Neural progenitor cell (in vitro differentiated cells): ENCODE data around the gene CIROP. TPM values are rescaled to one million over a fixed set of nuclear protein-coding genes. Genes with fewer than 3 reads are reported as not detected.
A peak's percentile ranks its signal among the peaks of the same experiment; 100 is the strongest.

ENCODE experiments used
- DNase-seq: peaks from one replicate; pipeline ENCODE4 v3.0.0-alpha.2; 2016; ENCODE audit warnings: low spot score
- H2AFZ ChIP-seq: fragments of 200-600 bp; sonication (generic); replicated peaks from 2 replicates; pipeline ENCODE4 v1.6.1; 2016; ENCODE audit warnings: antibody characterized with exemption
- H3F3A ChIP-seq: fragments of 200-600 bp; sonication (generic); 2 replicates; pipeline ENCODE4 v1.6.1; 2016; ENCODE audit warnings: antibody characterized with exemption, low read depth
- H3K27ac ChIP-seq: fragments of 200-600 bp; sonication (generic); 2 replicates; pipeline ENCODE4 v1.5.1; 2016; ENCODE audit warnings: mild to moderate bottlenecking
- H3K27me3 ChIP-seq: fragments of 200-600 bp; sonication (generic); 2 replicates; pipeline ENCODE4 v1.6.1; 2016; ENCODE audit warnings: mild to moderate bottlenecking, moderate library complexity
- H3K36me3 ChIP-seq: fragments of 200-600 bp; sonication (generic); 2 replicates; pipeline ENCODE4 v1.5.1; 2016
- H3K4me1 ChIP-seq: fragments of 200-600 bp; sonication (generic); 2 replicates; pipeline ENCODE4 v1.6.1; 2016; ENCODE audit warnings: mixed run types
- H3K4me2 ChIP-seq: fragments of 200-600 bp; sonication (generic); 2 replicates; pipeline ENCODE4 v1.6.1; 2016
- H3K4me3 ChIP-seq: fragments of 200-600 bp; sonication (generic); 2 replicates; pipeline ENCODE4 v1.5.1; 2016
- H3K79me2 ChIP-seq: fragments of 200-600 bp; sonication (generic); 2 replicates; pipeline ENCODE4 v1.6.1; 2016; ENCODE audit warnings: low read depth
- H3K9ac ChIP-seq: fragments of 200-600 bp; sonication (generic); 2 replicates; pipeline ENCODE4 v1.6.1; 2016
- H3K9me3 ChIP-seq: fragments of 200-600 bp; sonication (generic); 2 replicates; pipeline ENCODE4 v1.5.1; 2016; ENCODE audit warnings: low read depth
- H4K20me1 ChIP-seq: fragments of 200-600 bp; sonication (generic); 2 replicates; pipeline ENCODE4 v1.6.1; 2016; ENCODE audit warnings: low read depth
- H3K27ac Mint-ChIP-seq: 3 replicates; pipeline ENCODE4 v1.8.0; 2021; ENCODE audit warnings: mixed read lengths
- H3K27me3 Mint-ChIP-seq: 2 replicates; pipeline ENCODE4 v1.8.0; 2022; ENCODE audit warnings: low read depth, mild to moderate bottlenecking, inconsistent platforms, moderate library complexity, mixed read lengths; ENCODE audit not compliant: insufficient read depth
- H3K36me3 Mint-ChIP-seq: 3 replicates; pipeline ENCODE4 v1.8.0; 2021; ENCODE audit warnings: mixed read lengths
- H3K4me1 Mint-ChIP-seq: 3 replicates; pipeline ENCODE4 v1.8.0; 2021; ENCODE audit warnings: mixed read lengths
- H3K4me3 Mint-ChIP-seq: 3 replicates; pipeline ENCODE4 v1.8.0; 2021; ENCODE audit warnings: mild to moderate bottlenecking, moderate library complexity, mixed read lengths
- H3K9me3 Mint-ChIP-seq: 3 replicates; pipeline ENCODE4 v1.8.0; 2020; ENCODE audit warnings: mixed read lengths
- CTCF ChIP-seq: fragments of 200-600 bp; sonication (generic); IDR thresholded peaks from 2 replicates; pipeline ENCODE4 v1.5.1; 2017; ENCODE audit warnings: antibody characterized with exemption, mild to moderate bottlenecking
- EZH2 ChIP-seq: fragments of 200-600 bp; sonication (generic); IDR thresholded peaks from 2 replicates; pipeline ENCODE4 v1.6.1; 2017; ENCODE audit warnings: antibody characterized with exemption, mild to moderate bottlenecking, moderate library complexity
- EZH2phosphoT487 ChIP-seq: fragments of 200-600 bp; sonication (generic); IDR thresholded peaks from 2 replicates; pipeline ENCODE4 v1.6.1; 2017; ENCODE audit warnings: antibody characterized with exemption
- total RNA-seq: library from RNA; depleted of rRNA; stranded (reverse); fragments of >200 nt; gene quantifications from 2 replicates; pipeline ENCODE4 v1.2.3, GENCODE V29; 2015; ENCODE audit warnings: low replicate concordance

The CIROP gene
- total RNA-seq, 1 donor from 2014 or later = 0.06 TPM

- H3K27ac ChIP-seq = no peak overlapping the region
- peaks cover 19% of the 10 kb centered on the region for H3K4me1 ChIP-seq
- no peaks in the 10 kb centered on the region for H3K36me3 Mint-ChIP-seq
- DNase-seq = no peak
- peaks cover 19% of the 10 kb centered on the region for H3K4me1 Mint-ChIP-seq
- no peaks in the 10 kb centered on the region for H3K36me3 ChIP-seq
- no peak overlapping the region for H3K4me2 ChIP-seq
- peaks cover 4% of the 10 kb centered on the region for H3K27me3 Mint-ChIP-seq
- peaks cover 1% of the 10 kb centered on the region for H3F3A ChIP-seq
- no peaks in the 10 kb centered on the region for H3K79me2 ChIP-seq
- no peak overlapping the region for H3K4me3 Mint-ChIP-seq
- no peaks in the 10 kb centered on the region for H3K9me3 ChIP-seq
- no peak overlapping the region for H3K27ac Mint-ChIP-seq
- no peak overlapping the region for H3K4me3 ChIP-seq
- no peaks in the 10 kb centered on the region for H4K20me1 ChIP-seq
- H3K27me3 ChIP-seq = peaks cover 12% of the 10 kb centered on the region
- TF ChIP-seq EZH2phosphoT487 (no peak), EZH2 (no peak), CTCF (no peak)
- no peaks in the 10 kb centered on the region for H3K9me3 Mint-ChIP-seq
- H2AFZ ChIP-seq = no peak overlapping the region
- H3K9ac ChIP-seq = no peak overlapping the region
Observed at GRCh38 chr14:23114669-23115038, 9.9 kb upstream of the CIROP start.

- Histone ChIP-seq H3K9me3 (no peaks in the 10 kb centered on the region), H3K4me3 (no peak overlapping the region), H3K27me3 (peaks cover 12% of the 10 kb centered on the region), H4K20me1 (no peaks in the 10 kb centered on the region), H3K9ac (no peak overlapping the region), H3K27ac (no peak overlapping the region), H3K79me2 (no peaks in the 10 kb centered on the region), H3K4me1 (peaks cover 16% of the 10 kb centered on the region), H3F3A (no peaks in the 10 kb centered on the region), H3K4me2 (peak overlapping the region; percentile 35), H2AFZ (peak overlapping the region; percentile 19), H3K36me3 (no peaks in the 10 kb centered on the region)
- no peak overlapping the region for H3K27ac Mint-ChIP-seq
- no peaks in the 10 kb centered on the region for H3K36me3 Mint-ChIP-seq
- no peak for TF ChIP-seq CTCF
- TF ChIP-seq EZH2 = no peak
- no peak for TF ChIP-seq EZH2phosphoT487
- no peak overlapping the region for H3K4me3 Mint-ChIP-seq
- H3K4me1 Mint-ChIP-seq = peaks cover 16% of the 10 kb centered on the region
- no peaks in the 10 kb centered on the region for H3K9me3 Mint-ChIP-seq
- DNase-seq = no peak
- H3K27me3 Mint-ChIP-seq = peaks cover 4% of the 10 kb centered on the region
Observed at GRCh38 chr14:23114120-23114458, 9.3 kb upstream of the CIROP start.

GRCh38 chr14:23113431-23114119, 8.8 kb upstream of the CIROP start:
- H3K36me3 ChIP-seq = no peaks in the 10 kb centered on the region
- H3K4me3 Mint-ChIP-seq = no peak overlapping the region
- peak overlapping the region; percentile 19 for H2AFZ ChIP-seq
- peaks cover 16% of the 10 kb centered on the region for H3K4me1 Mint-ChIP-seq
- no peak overlapping the region for H3K27ac Mint-ChIP-seq
- no peaks in the 10 kb centered on the region for H3K9me3 ChIP-seq
- peak; percentile 17 for DNase-seq
- H3K27me3 Mint-ChIP-seq = peaks cover 4% of the 10 kb centered on the region
- H3K4me1 ChIP-seq = peaks cover 16% of the 10 kb centered on the region
- H3F3A ChIP-seq = no peaks in the 10 kb centered on the region
- H3K9me3 Mint-ChIP-seq = peaks cover 3% of the 10 kb centered on the region
- H3K27ac ChIP-seq = no peak overlapping the region
- H3K9ac ChIP-seq = no peak overlapping the region
- peak overlapping the region; percentile 35 for H3K4me2 ChIP-seq
- no peak overlapping the region for H3K4me3 ChIP-seq
- TF ChIP-seq EZH2 (no peak), EZH2phosphoT487 (no peak), CTCF (no peak)
- no peaks in the 10 kb centered on the region for H3K36me3 Mint-ChIP-seq
- no peaks in the 10 kb centered on the region for H3K79me2 ChIP-seq
- no peaks in the 10 kb centered on the region for H4K20me1 ChIP-seq
- H3K27me3 ChIP-seq = peaks cover 12% of the 10 kb centered on the region
